HepG2 (cell line): ENCODE measurements around the gene TEX14. TPM values are rescaled to one million over a fixed set of nuclear protein-coding genes. Genes with fewer than 3 reads are reported as not detected.

Source experiments
- ADNP ChIP-seq: sonication (generic); formaldehyde crosslinking; IDR thresholded peaks from 2 replicates; pipeline ENCODE4 v1.4.0; 2020; ENCODE audit warnings: missing genetic modification reagents
- AGO2 ChIP-seq: fragments of 200-400 bp; formaldehyde crosslinking; optimal IDR thresholded peaks from 2 replicates; pipeline ENCODE3; 2017; ENCODE audit warnings: mild to moderate bottlenecking, low read depth, low read length, moderate library complexity
- ARID4A ChIP-seq: sonication (generic); formaldehyde crosslinking; IDR thresholded peaks from 2 replicates; pipeline ENCODE4 v1.5.0; 2020; ENCODE audit warnings: mild to moderate bottlenecking, missing genetic modification reagents, borderline replicate concordance
- HOMEZ ChIP-seq: IDR thresholded peaks from 2 replicates; pipeline ENCODE4 v1.6.1; 2016; ENCODE audit warnings: low read depth
- JUNB ChIP-seq: sonication (generic); formaldehyde crosslinking; IDR thresholded peaks from 2 replicates; pipeline ENCODE4 v1.8.0; 2022; ENCODE audit warnings: missing genetic modification reagents, mild to moderate bottlenecking, borderline replicate concordance
- KDM2A ChIP-seq: sonication (generic); formaldehyde crosslinking; IDR thresholded peaks from 2 replicates; pipeline ENCODE4 v1.4.0; 2020; ENCODE audit warnings: low read depth, missing genetic modification reagents, borderline replicate concordance
- MXD3 ChIP-seq: IDR thresholded peaks from 2 replicates; pipeline ENCODE4 v1.6.1; 2016; ENCODE audit warnings: mild to moderate bottlenecking, missing biosample characterization, missing genetic modification reagents
- NFRKB ChIP-seq: fragments of 450-650 bp; IDR thresholded peaks from 2 replicates; pipeline ENCODE4 v1.6.1; 2017
- PAXIP1 ChIP-seq: sonication (generic); formaldehyde crosslinking; conservative IDR thresholded peaks from 2 replicates; pipeline ENCODE4 v1.4.0; 2020; ENCODE audit warnings: mild to moderate bottlenecking, missing genetic modification reagents, moderate library complexity
- REST ChIP-seq, 2 experiments: IDR thresholded peaks; 2 replicates each; pipeline ENCODE4 v1.6.1; 2011 to 2012; ENCODE audit warnings: low read length in 2 of 2, borderline replicate concordance in 1 of 2, low read depth in 1 of 2, mild to moderate bottlenecking in 1 of 2, moderate library complexity in 1 of 2
- ZEB1 ChIP-seq: IDR thresholded peaks from 2 replicates; pipeline ENCODE4 v1.6.1; 2012; ENCODE audit warnings: mild to moderate bottlenecking, low read depth, inconsistent platforms; ENCODE audit not compliant: insufficient replicate concordance
- ZNF383 ChIP-seq: sonication (generic); formaldehyde crosslinking; IDR thresholded peaks from 2 replicates; pipeline ENCODE4 v1.4.0; 2020; ENCODE audit warnings: missing genetic modification reagents, mild to moderate bottlenecking, borderline replicate concordance
- ZNF616 ChIP-seq: sonication (generic); formaldehyde crosslinking; IDR thresholded peaks from 2 replicates; pipeline ENCODE4 v1.5.0; 2020; ENCODE audit warnings: low read depth, mild to moderate bottlenecking, missing genetic modification reagents
- ZSCAN21 ChIP-seq: sonication (generic); formaldehyde crosslinking; IDR thresholded peaks from 2 replicates; pipeline ENCODE4 v1.8.0; 2022; ENCODE audit warnings: mild to moderate bottlenecking, missing genetic modification reagents, moderate library complexity, borderline replicate concordance
- polyA plus RNA-seq, 8 experiments: library from polyadenylated mRNA; depleted of rRNA in 3 of 8; stranded (reverse) in 7 of 8; unstranded in 1 of 8; fragments of >200 nt; fragmentation: Illumina TruSeq in 4 of 8; extraction: Trizol in 4 of 8; gene quantifications; 2 replicates each; pipeline versions ENCODE4 v1.2.1 to v1.2.3, GENCODE V29; 2011 to 2016; ENCODE audit warnings: low read depth in 4 of 8, missing spikeins in 1 of 8, mixed read lengths in 1 of 8; ENCODE audit not compliant: insufficient read depth in 1 of 8
- total RNA-seq, 5 experiments: library from RNA; depleted of rRNA; stranded (reverse); fragments of >200 nt; fragmentation: Illumina TruSeq; extraction: Trizol; gene quantifications; 2 replicates each; pipeline ENCODE4 v1.2.3, GENCODE V29; 2016; ENCODE audit warnings: low read depth in 1 of 5

The TEX14 gene
- total and polyA plus RNA-seq, 2 of the 13 experiments (the other 11 are each of a cell fraction or from before 2014, with no cell fraction given), result 0.04 to 0.07 TPM

- no peak for TF ChIP-seq PAXIP1 (CRISPR knock-in tag)
- peak; percentile 61; the same call in 1 of the 2 replicates for TF ChIP-seq MXD3
- peak; percentile 93 for TF ChIP-seq HOMEZ (CRISPR knock-in tag)
- TF ChIP-seq REST (IDR thresholded peaks at IDR 0.05; ENCODE audit: borderline replicate concordance in 1 of 2, low read depth in 1 of 2, low read length in 2 of 2), result 0 out of 4 replicates have a peak, but pooled peaks of 1 of the 2 experiments have one; percentile 14
- peak; percentile 43; the same call in 1 of the 2 replicates for TF ChIP-seq ZNF616 (CRISPR knock-in tag)
- TF ChIP-seq ARID4A (CRISPR knock-in tag), result peak; percentile 87; the same call in 1 of the 2 replicates
- peak; percentile 86 for TF ChIP-seq ZEB1
- no peak; the same call in none of the 2 replicates for TF ChIP-seq KDM2A (CRISPR knock-in tag)
- no peak for TF ChIP-seq NFRKB
- no peak for TF ChIP-seq JUNB (CRISPR knock-in tag)
- no peak for TF ChIP-seq ZSCAN21 (CRISPR knock-in tag)
- TF ChIP-seq ZNF383, result peak; percentile 71; the same call in 1 of the 2 replicates
- no peak for TF ChIP-seq AGO2
- TF ChIP-seq ADNP (CRISPR knock-in tag), result no peak
Observed at GRCh38 chr17:58517928-58518609, 173.8 kb downstream of the TEX14 start (continued).
